HEK293 (cell line): ENCODE results near the gene UBR2.

Experiments used
- CTCF ChIA-PET: fragments of 350-600 bp; formaldehyde crosslinking; extraction: SDS; loops from one replicate; lab custom pipeline; 2021; ENCODE audit warnings: antibody characterized with exemption; lab: Yijun Ruan, JAX
- POLR2A ChIA-PET: fragments of 300-600 bp; formaldehyde crosslinking; extraction: SDS; loops from one replicate; lab custom pipeline; 2020; ENCODE audit warnings: antibody characterized with exemption, inconsistent platforms; lab: Yijun Ruan, JAX
- H3K27ac ChIP-seq: fragments of 200-500 bp; sonication (Bioruptor generic); 2 replicates; pipeline ENCODE4 v1.5.1; 2014; ENCODE audit warnings: low read depth, low read length, control low read depth, inconsistent platforms; ENCODE audit errors: extremely low read depth
- H3K36me3 ChIP-seq, 2 experiments: fragments of 200-500 bp in 1 of 2; sonication (Bioruptor generic) in 1 of 2; 1 replicate in 1 of 2; 2 replicates in 1 of 2; pipeline ENCODE4 v1.5.1; 2014 to 2017; ENCODE audit warnings: inconsistent platforms in 2 of 2, low read length in 2 of 2; ENCODE audit not compliant: control insufficient read depth in 2 of 2, insufficient read depth in 1 of 2
- H3K4me1 ChIP-seq: fragments of 200-500 bp; sonication (Bioruptor generic); 2 replicates; pipeline ENCODE4 v1.5.1; 2014; ENCODE audit warnings: mild to moderate bottlenecking, low read length, inconsistent platforms; ENCODE audit not compliant: control insufficient read depth, insufficient read depth
- H3K4me3 ChIP-seq: 2 replicates; pipeline ENCODE4 v1.5.1; 2011; ENCODE audit warnings: low read depth, mild to moderate bottlenecking, control low read depth, low read length, moderate library complexity
- H3K9me3 ChIP-seq: fragments of 200-500 bp; sonication (Bioruptor generic); 2 replicates; pipeline ENCODE4 v1.5.1; 2014; ENCODE audit warnings: low read depth, low read length, inconsistent platforms; ENCODE audit not compliant: control insufficient read depth, insufficient read depth
- OSR2 ChIP-seq: fragments of 450-650 bp; formaldehyde crosslinking; IDR thresholded peaks from 2 replicates; pipeline ENCODE4 v1.5.1; 2016; ENCODE audit warnings: missing biosample characterization, missing genetic modification characterization
- WT1 ChIP-seq: fragments of 450-650 bp; formaldehyde crosslinking; IDR thresholded peaks from 2 replicates; pipeline ENCODE4 v1.5.1; 2016; ENCODE audit warnings: missing biosample characterization, missing genetic modification characterization
- ZBTB21 ChIP-seq: fragments of 450-650 bp; formaldehyde crosslinking; IDR thresholded peaks from 2 replicates; pipeline ENCODE4 v1.5.1; 2017; ENCODE audit warnings: missing biosample characterization, missing genetic modification characterization
- ZEB2 ChIP-seq: fragments of 450-650 bp; formaldehyde crosslinking; IDR thresholded peaks from 2 replicates; pipeline ENCODE4 v1.5.1; 2016; ENCODE audit warnings: missing biosample characterization, missing genetic modification characterization
- ZIC2 ChIP-seq: fragments of 450-650 bp; formaldehyde crosslinking; IDR thresholded peaks from 2 replicates; pipeline ENCODE4 v1.5.1; 2016; ENCODE audit warnings: missing biosample characterization, missing genetic modification characterization
- ZNF112 ChIP-seq: fragments of 450-650 bp; formaldehyde crosslinking; IDR thresholded peaks from 2 replicates; pipeline ENCODE4 v1.5.0; 2017; ENCODE audit warnings: missing biosample characterization, missing genetic modification characterization
- ZNF121 ChIP-seq: fragments of 450-650 bp; formaldehyde crosslinking; IDR thresholded peaks from 2 replicates; pipeline ENCODE4 v1.5.1; 2016; ENCODE audit warnings: missing biosample characterization, missing genetic modification characterization
- ZNF184 ChIP-seq: fragments of 450-650 bp; IDR thresholded peaks from 2 replicates; pipeline ENCODE4 v1.5.1; 2018; ENCODE audit warnings: missing biosample characterization, mild to moderate bottlenecking, missing genetic modification characterization
- ZNF2 ChIP-seq: fragments of 450-650 bp; formaldehyde crosslinking; IDR thresholded peaks from 2 replicates; pipeline ENCODE4 v1.5.1; 2016; ENCODE audit warnings: missing biosample characterization, missing genetic modification characterization
- ZNF341 ChIP-seq: fragments of 450-650 bp; formaldehyde crosslinking; IDR thresholded peaks from 2 replicates; pipeline ENCODE4; 2016; ENCODE audit warnings: low read depth, missing biosample characterization, missing genetic modification characterization
- ZNF37A ChIP-seq: fragments of 450-650 bp; IDR thresholded peaks from 2 replicates; pipeline ENCODE4 v1.5.1; 2018; ENCODE audit warnings: missing biosample characterization, missing genetic modification characterization
- ZNF473 ChIP-seq: fragments of 450-650 bp; formaldehyde crosslinking; IDR thresholded peaks from 2 replicates; pipeline ENCODE4 v1.5.1; 2017; ENCODE audit warnings: missing biosample characterization, missing genetic modification characterization
- ZNF521 ChIP-seq: fragments of 450-650 bp; formaldehyde crosslinking; IDR thresholded peaks from 2 replicates; pipeline ENCODE4 v1.5.1; 2017; ENCODE audit warnings: missing biosample characterization, mild to moderate bottlenecking, missing genetic modification characterization
- ZNF530 ChIP-seq: fragments of 450-650 bp; formaldehyde crosslinking; IDR thresholded peaks from 2 replicates; pipeline ENCODE4 v1.5.1; 2016; ENCODE audit warnings: low read depth, missing biosample characterization, missing genetic modification characterization
- ZNF558 ChIP-seq: fragments of 450-650 bp; formaldehyde crosslinking; IDR thresholded peaks from 2 replicates; pipeline ENCODE4 v1.5.1; 2016; ENCODE audit warnings: missing biosample characterization, missing genetic modification characterization
- ZNF654 ChIP-seq: fragments of 450-650 bp; formaldehyde crosslinking; IDR thresholded peaks from 2 replicates; pipeline ENCODE4 v1.5.1; 2016; ENCODE audit warnings: low read depth, missing biosample characterization, missing genetic modification characterization
- ZNF660 ChIP-seq: fragments of 450-650 bp; IDR thresholded peaks from 2 replicates; pipeline ENCODE4 v1.5.1; 2018; ENCODE audit warnings: missing biosample characterization, mild to moderate bottlenecking, missing genetic modification characterization
- ZNF76 ChIP-seq: fragments of 450-650 bp; formaldehyde crosslinking; IDR thresholded peaks from 2 replicates; pipeline ENCODE4; 2016; ENCODE audit warnings: low read depth, missing biosample characterization, missing genetic modification characterization, borderline replicate concordance
- ZNF768 ChIP-seq: fragments of 450-650 bp; formaldehyde crosslinking; IDR thresholded peaks from 2 replicates; pipeline ENCODE4 v1.5.1; 2018; ENCODE audit warnings: missing biosample characterization, mild to moderate bottlenecking, missing genetic modification characterization
- ZNF791 ChIP-seq: fragments of 450-650 bp; formaldehyde crosslinking; IDR thresholded peaks from 2 replicates; pipeline ENCODE4 v1.5.1; 2016; ENCODE audit warnings: missing biosample characterization, missing genetic modification characterization
- ZNF837 ChIP-seq: fragments of 450-650 bp; formaldehyde crosslinking; IDR thresholded peaks from 2 replicates; pipeline ENCODE4 v1.5.1; 2016; ENCODE audit warnings: missing biosample characterization, missing genetic modification characterization
- ZSCAN16 ChIP-seq: fragments of 450-650 bp; formaldehyde crosslinking; IDR thresholded peaks from 2 replicates; pipeline ENCODE4 v1.5.1; 2016; ENCODE audit warnings: missing biosample characterization, missing genetic modification characterization
- TF ChIP-seq, protein P1 (sequence below): fragments of 450-650 bp; formaldehyde crosslinking; IDR thresholded peaks from 2 replicates; pipeline ENCODE4 v1.5.1; 2016; ENCODE audit warnings: missing biosample characterization, missing genetic modification characterization, low read depth
- TF ChIP-seq, protein P2 (sequence below): fragments of 450-650 bp; formaldehyde crosslinking; IDR thresholded peaks from 2 replicates; pipeline ENCODE4 v1.5.1; 2016; ENCODE audit warnings: missing biosample characterization, missing genetic modification characterization
- TF ChIP-seq, protein P3 (sequence below): fragments of 450-650 bp; IDR thresholded peaks from 2 replicates; pipeline ENCODE4 v1.5.1; 2018; ENCODE audit warnings: missing biosample characterization, mild to moderate bottlenecking, missing genetic modification characterization
- TF ChIP-seq, protein P4 (sequence below): fragments of 450-650 bp; formaldehyde crosslinking; optimal IDR thresholded peaks from 2 replicates; pipeline ENCODE3; 2016; ENCODE audit warnings: missing biosample characterization, mild to moderate bottlenecking, missing genetic modification characterization
- TF ChIP-seq, protein P5 (sequence below): fragments of 450-650 bp; formaldehyde crosslinking; IDR thresholded peaks from 2 replicates; pipeline ENCODE4 v1.5.1; 2016; ENCODE audit warnings: missing biosample characterization, missing genetic modification characterization

The UBR2 gene

DNA sequence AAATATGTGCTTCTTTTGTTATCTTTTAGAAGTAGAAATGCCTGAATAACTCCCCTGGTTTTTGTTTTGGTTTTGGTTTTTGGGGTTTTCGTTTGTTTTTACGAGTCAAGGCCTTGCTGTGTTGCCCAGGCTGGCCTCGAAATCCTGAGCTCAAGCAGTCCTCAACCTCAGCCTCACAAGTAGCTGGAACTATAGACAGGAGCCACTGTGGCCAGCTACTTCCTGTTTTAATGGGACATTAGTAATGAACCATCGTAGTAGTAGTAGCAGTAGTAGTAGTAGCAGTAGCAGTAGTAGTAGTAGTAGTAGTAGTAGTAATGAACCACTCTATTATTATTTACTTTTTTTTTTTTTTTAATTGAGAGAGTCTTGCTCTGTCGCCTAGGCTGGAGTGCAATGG, 66.0 kb downstream of the UBR2 start:
- TF ChIP-seq ZNF768 (tag by site-specific recombination): no peak
- TF ChIP-seq OSR2 (tag by site-specific recombination): peak; percentile 73; the same call in 1 of the 2 replicates
- no peak for TF ChIP-seq ZNF341 (tag by site-specific recombination)
- no peak for TF ChIP-seq ZNF37A (tag by site-specific recombination)
- TF ChIP-seq WT1 (tag by site-specific recombination): no peak
- no peak for TF ChIP-seq ZNF660 (tag by site-specific recombination)
- no peak for TF ChIP-seq ZNF791 (tag by site-specific recombination)
- H3K27ac ChIP-seq: no peak overlapping the region
- H3K4me1 ChIP-seq: no peaks in the 10 kb centered on the region
- POLR2A ChIA-PET: interaction anchor here (0.7 kb wide), 2 partner anchors 14 to 41 kb away, joined by 4 read pairs; no protein-coding TSS in a partner anchor
- CTCF ChIA-PET: interaction anchor here (0.6 to 2.7 kb wide), 5 partner anchors 21 to 190 kb away, joined by 3 to 15 read pairs (median 3); partner anchors contain the start of gene UBR2
- no peaks in the 10 kb centered on the region for H3K9me3 ChIP-seq
- peaks cover 23 to 41% of the 10 kb centered on the region in 2 experiments for H3K36me3 ChIP-seq
- no peak overlapping the region for H3K4me3 ChIP-seq

DNA sequence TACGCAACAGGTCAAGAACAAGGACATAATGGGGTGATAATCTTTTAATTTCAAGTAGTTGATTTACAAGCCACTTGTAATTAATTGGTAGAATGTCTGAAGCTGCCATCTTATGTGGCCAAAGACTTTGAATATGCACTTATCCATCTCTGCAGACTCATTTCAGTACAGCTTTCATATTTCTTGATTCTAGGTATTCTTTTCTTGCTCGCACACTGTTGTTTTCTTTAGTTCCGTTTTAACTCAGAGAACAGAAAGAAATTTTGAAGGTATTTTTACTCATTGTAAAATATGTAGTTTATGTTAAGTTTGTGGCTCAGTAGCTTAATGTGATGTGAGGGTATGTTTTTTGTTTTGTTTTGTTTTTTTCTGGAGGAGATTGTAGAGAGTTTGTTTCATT, 73.9 kb downstream of the UBR2 start:
- Histone ChIP-seq H3K4me3 (no peak overlapping the region), H3K36me3 (peaks cover 52 to 79% of the 10 kb centered on the region in 2 experiments), H3K4me1 (no peaks in the 10 kb centered on the region), H3K27ac (no peak overlapping the region), H3K9me3 (no peaks in the 10 kb centered on the region)
- ChIA-PET CTCF (interaction anchor here (0.6 to 1.3 kb wide), 7 partner anchors 10 to 400 kb away, joined by 3 to 6 read pairs (median 3); no protein-coding TSS in a partner anchor), POLR2A (no interaction called here)
- TF ChIP-seq, protein P1, sequence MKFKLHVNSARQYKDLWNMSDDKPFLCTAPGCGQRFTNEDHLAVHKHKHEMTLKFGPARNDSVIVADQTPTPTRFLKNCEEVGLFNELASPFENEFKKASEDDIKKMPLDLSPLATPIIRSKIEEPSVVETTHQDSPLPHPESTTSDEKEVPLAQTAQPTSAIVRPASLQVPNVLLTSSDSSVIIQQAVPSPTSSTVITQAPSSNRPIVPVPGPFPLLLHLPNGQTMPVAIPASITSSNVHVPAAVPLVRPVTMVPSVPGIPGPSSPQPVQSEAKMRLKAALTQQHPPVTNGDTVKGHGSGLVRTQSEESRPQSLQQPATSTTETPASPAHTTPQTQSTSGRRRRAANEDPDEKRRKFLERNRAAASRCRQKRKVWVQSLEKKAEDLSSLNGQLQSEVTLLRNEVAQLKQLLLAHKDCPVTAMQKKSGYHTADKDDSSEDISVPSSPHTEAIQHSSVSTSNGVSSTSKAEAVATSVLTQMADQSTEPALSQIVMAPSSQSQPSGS: no peak
- TF ChIP-seq ZNF837 (tag by site-specific recombination) (no peak), ZNF558 (tag by site-specific recombination) (no peak), ZNF112 (tag by site-specific recombination) (no peak), ZNF121 (no peak), ZIC2 (tag by site-specific recombination) (no peak), ZNF530 (tag by site-specific recombination) (no peak), ZNF473 (tag by site-specific recombination) (no peak), ZSCAN16 (tag by site-specific recombination) (no peak), ZNF2 (tag by site-specific recombination) (no peak), ZNF76 (tag by site-specific recombination) (no peak), ZNF184 (tag by site-specific recombination) (no peak), ZBTB21 (tag by site-specific recombination) (no peak), ZNF654 (tag by site-specific recombination) (no peak), ZEB2 (no peak), ZNF521 (tag by site-specific recombination) (no peak)
- TF ChIP-seq, protein P2, sequence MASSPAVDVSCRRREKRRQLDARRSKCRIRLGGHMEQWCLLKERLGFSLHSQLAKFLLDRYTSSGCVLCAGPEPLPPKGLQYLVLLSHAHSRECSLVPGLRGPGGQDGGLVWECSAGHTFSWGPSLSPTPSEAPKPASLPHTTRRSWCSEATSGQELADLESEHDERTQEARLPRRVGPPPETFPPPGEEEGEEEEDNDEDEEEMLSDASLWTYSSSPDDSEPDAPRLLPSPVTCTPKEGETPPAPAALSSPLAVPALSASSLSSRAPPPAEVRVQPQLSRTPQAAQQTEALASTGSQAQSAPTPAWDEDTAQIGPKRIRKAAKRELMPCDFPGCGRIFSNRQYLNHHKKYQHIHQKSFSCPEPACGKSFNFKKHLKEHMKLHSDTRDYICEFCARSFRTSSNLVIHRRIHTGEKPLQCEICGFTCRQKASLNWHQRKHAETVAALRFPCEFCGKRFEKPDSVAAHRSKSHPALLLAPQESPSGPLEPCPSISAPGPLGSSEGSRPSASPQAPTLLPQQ (tag by site-specific recombination): no peak
- TF ChIP-seq, protein P3, sequence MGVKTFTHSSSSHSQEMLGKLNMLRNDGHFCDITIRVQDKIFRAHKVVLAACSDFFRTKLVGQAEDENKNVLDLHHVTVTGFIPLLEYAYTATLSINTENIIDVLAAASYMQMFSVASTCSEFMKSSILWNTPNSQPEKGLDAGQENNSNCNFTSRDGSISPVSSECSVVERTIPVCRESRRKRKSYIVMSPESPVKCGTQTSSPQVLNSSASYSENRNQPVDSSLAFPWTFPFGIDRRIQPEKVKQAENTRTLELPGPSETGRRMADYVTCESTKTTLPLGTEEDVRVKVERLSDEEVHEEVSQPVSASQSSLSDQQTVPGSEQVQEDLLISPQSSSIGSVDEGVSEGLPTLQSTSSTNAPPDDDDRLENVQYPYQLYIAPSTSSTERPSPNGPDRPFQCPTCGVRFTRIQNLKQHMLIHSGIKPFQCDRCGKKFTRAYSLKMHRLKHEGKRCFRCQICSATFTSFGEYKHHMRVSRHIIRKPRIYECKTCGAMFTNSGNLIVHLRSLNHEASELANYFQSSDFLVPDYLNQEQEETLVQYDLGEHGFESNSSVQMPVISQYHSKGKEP (tag by site-specific recombination): no peak
- TF ChIP-seq, protein P4, sequence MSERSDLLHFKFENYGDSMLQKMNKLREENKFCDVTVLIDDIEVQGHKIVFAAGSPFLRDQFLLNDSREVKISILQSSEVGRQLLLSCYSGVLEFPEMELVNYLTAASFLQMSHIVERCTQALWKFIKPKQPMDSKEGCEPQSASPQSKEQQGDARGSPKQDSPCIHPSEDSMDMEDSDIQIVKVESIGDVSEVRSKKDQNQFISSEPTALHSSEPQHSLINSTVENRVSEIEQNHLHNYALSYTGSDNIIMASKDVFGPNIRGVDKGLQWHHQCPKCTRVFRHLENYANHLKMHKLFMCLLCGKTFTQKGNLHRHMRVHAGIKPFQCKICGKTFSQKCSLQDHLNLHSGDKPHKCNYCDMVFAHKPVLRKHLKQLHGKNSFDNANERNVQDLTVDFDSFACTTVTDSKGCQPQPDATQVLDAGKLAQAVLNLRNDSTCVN (tag by site-specific recombination): no peak
- TF ChIP-seq, protein P5, sequence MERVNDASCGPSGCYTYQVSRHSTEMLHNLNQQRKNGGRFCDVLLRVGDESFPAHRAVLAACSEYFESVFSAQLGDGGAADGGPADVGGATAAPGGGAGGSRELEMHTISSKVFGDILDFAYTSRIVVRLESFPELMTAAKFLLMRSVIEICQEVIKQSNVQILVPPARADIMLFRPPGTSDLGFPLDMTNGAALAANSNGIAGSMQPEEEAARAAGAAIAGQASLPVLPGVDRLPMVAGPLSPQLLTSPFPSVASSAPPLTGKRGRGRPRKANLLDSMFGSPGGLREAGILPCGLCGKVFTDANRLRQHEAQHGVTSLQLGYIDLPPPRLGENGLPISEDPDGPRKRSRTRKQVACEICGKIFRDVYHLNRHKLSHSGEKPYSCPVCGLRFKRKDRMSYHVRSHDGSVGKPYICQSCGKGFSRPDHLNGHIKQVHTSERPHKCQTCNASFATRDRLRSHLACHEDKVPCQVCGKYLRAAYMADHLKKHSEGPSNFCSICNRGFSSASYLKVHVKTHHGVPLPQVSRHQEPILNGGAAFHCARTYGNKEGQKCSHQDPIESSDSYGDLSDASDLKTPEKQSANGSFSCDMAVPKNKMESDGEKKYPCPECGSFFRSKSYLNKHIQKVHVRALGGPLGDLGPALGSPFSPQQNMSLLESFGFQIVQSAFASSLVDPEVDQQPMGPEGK: no peak
